T-helper 1 cell (primary cell): ENCODE data around the gene GALNTL6.
"Not testable (repeated sequence)": the region's sequence is repeated elsewhere in the genome, so short reads cannot be mapped to it uniquely, and the experiment has no call there.

ENCODE experiments used
- DNase-seq, 5 donors: peaks; one replicate each; pipeline ENCODE4 v3.0.0-alpha.2; 2012 to 2020

GALNTL6 gene

GRCh38 chr4:172962564-172963353 is 1149.6 kb downstream of the GALNTL6 start:
- DNase-seq, result no peak

GRCh38 chr4:172963498-172964294 is 1150.5 kb downstream of the GALNTL6 start:
- no peak for DNase-seq

- DNase-seq, result not testable (repeated sequence)
Observed at GRCh38 chr4:172970189-172970588, 1157.0 kb downstream of the GALNTL6 start.

- no peak for DNase-seq
Observed at GRCh38 chr4:172974586-172974985, 1161.4 kb downstream of the GALNTL6 start.

GRCh38 chr4:172975651-172976229 is 1162.5 kb downstream of the GALNTL6 start:
- DNase-seq, result no peak

- not testable (repeated sequence) for DNase-seq
Observed at GRCh38 chr4:172977491-172978041, 1164.4 kb downstream of the GALNTL6 start.

- no peak for DNase-seq
Observed at GRCh38 chr4:172978848-172979247, 1165.6 kb downstream of the GALNTL6 start.

GRCh38 chr4:172979332-172979731 is 1166.1 kb downstream of the GALNTL6 start:
- no peak for DNase-seq

GRCh38 chr4:172980219-172980618 is 1167.0 kb downstream of the GALNTL6 start:
- no peak for DNase-seq

- DNase-seq, result no peak
Observed at GRCh38 chr4:172982151-172982590, 1169.0 kb downstream of the GALNTL6 start.

GRCh38 chr4:172983014-172983413 is 1169.8 kb downstream of the GALNTL6 start:
- no peak for DNase-seq

GRCh38 chr4:172983631-172984030 is 1170.4 kb downstream of the GALNTL6 start:
- DNase-seq, result no peak

GRCh38 chr4:172985552-172985951 is 1172.3 kb downstream of the GALNTL6 start:
- no peak for DNase-seq

- no peak for DNase-seq
Observed at GRCh38 chr4:172986114-172986513, 1172.9 kb downstream of the GALNTL6 start.

GRCh38 chr4:172989984-172990820 is 1177.0 kb downstream of the GALNTL6 start:
- DNase-seq, result no peak

- DNase-seq, result no peak
Observed at GRCh38 chr4:172992648-172993378, 1179.6 kb downstream of the GALNTL6 start.

GRCh38 chr4:172995161-172995560 is 1182.0 kb downstream of the GALNTL6 start:
- DNase-seq, result no peak

GRCh38 chr4:172995704-172996103 is 1182.5 kb downstream of the GALNTL6 start:
- DNase-seq, result no peak

- DNase-seq, result no peak
Observed at GRCh38 chr4:172996571-172997216, 1183.5 kb downstream of the GALNTL6 start.

- no peak for DNase-seq
Observed at GRCh38 chr4:172997217-172997609, 1184.0 kb downstream of the GALNTL6 start.

GRCh38 chr4:172997856-172998255 is 1184.7 kb downstream of the GALNTL6 start:
- DNase-seq, result no peak
